Measurements from ENCODE around the gene CDC37.
A peak's percentile ranks its signal among the peaks of the same experiment; 100 is the strongest.
"Not testable (repeated sequence)": the region's sequence is repeated elsewhere in the genome, so short reads cannot be mapped to it uniquely, and the experiment has no call there.

The CDC37 gene

DNA sequence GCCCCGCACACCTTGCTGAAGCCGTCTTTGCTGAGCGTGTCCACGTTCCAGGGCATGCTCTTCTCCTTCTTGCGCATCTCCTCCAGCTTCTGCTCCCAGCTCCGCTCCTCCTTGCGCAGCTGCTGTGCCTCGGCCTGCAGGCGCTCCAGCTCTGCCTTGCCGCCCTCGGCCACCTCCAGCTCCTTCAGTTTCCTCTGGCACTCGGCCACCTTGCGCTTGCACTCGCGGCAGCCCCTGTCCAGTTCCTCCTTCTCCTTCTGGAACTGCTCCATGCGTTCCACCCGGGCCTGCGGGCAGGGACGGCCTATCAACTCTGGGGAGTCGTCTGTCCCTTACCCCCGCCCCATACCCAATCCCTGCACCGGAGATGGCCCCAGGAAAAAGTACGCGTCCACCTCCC is 7.4 kb downstream of the CDC37 start:
- in situ Hi-C loops (cut with MboI; ENCODE audit: low sequenced_read_pairs) = no loop called here
- Histone ChIP-seq H3K27me3 (ENCODE audit: low read depth) (no peaks in the 10 kb centered on the region), H3K4me1 (no peaks in the 10 kb centered on the region), H3K4me3 (no peak overlapping the region), H3K36me3 (replicated peaks) (peaks cover 63% of the 10 kb centered on the region), H3K9me3 (no peaks in the 10 kb centered on the region)
- no peak for DNase-seq (ENCODE audit: low spot score in 2 of 2)

DNA sequence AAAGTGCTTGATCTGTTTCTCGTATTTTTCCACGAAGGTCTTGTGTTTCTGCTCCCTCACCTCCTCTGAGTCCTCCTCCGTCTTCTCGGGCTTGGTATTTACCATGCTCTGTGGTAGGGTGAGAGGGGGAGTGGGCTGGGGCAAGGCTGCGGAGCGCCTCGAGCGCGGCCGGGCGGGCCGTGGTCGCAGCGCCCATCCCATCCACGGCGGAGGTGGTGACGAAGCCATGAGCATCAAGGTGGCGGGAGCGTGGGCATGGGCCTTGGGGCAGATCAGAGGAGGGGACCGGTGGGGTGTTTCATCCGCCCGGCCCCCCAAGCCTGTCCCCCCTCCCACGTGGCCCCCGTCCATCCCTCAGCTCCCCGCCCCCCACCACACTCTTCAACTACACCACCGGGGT is 7.9 kb downstream of the CDC37 start:
- in situ Hi-C loops (cut with MboI; ENCODE audit: low sequenced_read_pairs) = no loop called here
- Histone ChIP-seq H3K9me3 (no peaks in the 10 kb centered on the region), H3K4me3 (no peak overlapping the region), H3K27me3 (ENCODE audit: low read depth) (no peaks in the 10 kb centered on the region), H3K4me1 (no peaks in the 10 kb centered on the region), H3K36me3 (replicated peaks) (peaks cover 62% of the 10 kb centered on the region)
- no peak for DNase-seq (ENCODE audit: low spot score in 2 of 2)

DNA sequence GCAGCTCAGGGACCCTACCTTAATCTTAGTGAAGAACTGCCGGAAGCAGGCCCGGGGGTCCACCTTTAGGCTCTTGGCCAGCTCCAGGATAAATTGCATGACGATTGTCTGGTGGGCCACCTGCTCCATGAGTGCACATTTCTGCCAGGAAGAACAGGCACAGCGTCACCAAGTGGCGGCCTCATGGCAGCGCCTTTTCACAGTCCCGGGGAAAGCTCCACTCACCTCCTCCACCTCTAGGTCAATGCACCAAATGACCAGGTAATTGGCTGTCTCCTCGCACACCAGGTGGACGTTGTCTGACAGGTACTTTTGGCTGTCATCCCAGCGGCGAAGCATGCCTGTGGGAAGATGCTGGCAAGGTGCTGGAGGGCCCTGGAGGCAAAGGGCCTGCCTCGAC is 8.3 kb downstream of the CDC37 start:
- Histone ChIP-seq H3K27me3 (ENCODE audit: low read depth) (no peaks in the 10 kb centered on the region), H3K4me1 (no peaks in the 10 kb centered on the region), H3K9me3 (no peaks in the 10 kb centered on the region), H3K36me3 (replicated peaks) (peaks cover 61% of the 10 kb centered on the region), H3K4me3 (no peak overlapping the region)
- no peak for DNase-seq (ENCODE audit: low spot score in 2 of 2)
- in situ Hi-C loops (cut with MboI; ENCODE audit: low sequenced_read_pairs) = no loop called here

DNA sequence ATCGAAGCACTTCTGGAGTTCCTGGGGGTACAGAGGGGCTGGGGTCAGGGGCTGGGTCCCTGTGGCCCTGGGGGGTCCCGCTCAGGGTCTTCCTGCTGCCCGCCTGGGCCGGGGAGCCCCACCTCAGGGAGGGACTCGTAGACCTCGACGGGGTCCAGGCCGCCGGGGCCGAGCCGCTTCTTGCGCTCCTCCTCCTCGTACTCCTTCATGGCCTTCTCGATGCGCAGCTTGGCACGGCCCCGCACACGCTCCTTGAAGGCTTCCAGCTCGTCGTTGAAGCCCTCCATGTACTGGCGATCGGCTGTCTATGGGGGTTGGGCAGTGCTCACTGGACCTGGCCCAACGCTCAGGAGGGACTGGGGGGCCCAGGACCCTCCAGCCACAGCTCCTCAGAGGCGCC is 10.2 kb downstream of the CDC37 start:
- Histone ChIP-seq H3K36me3 (replicated peaks) (peaks cover 65% of the 10 kb centered on the region), H3K9me3 (no peaks in the 10 kb centered on the region)
- in situ Hi-C loops (cut with MboI; ENCODE audit: low sequenced_read_pairs) = no loop called here

DNA sequence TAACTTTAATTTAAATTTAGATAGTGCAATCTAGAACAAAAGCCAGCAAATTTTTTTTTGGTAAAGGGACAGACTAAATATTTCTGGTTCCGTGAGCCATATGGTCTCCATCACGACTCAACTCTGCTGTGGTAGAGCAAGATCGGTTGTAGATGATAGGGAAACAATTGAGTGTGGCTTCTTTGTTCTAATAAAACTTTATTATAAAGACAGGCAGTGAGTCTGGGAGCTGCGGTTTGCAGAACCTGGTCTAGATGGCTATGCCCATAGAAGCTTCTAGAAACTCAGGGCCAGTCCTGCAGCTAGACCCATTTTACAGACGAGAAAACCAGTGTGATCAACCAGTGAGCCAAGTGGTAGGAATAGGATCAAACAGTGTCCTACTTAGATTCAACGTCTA is 11.2 kb downstream of the CDC37 start:
- Histone ChIP-seq H3K27me3 (ENCODE audit: low read depth) (no peaks in the 10 kb centered on the region), H3K36me3 (replicated peaks) (peaks cover 65% of the 10 kb centered on the region), H3K4me1 (no peaks in the 10 kb centered on the region), H3K9me3 (no peaks in the 10 kb centered on the region), H3K4me3 (no peak overlapping the region)
- in situ Hi-C loops (cut with MboI; ENCODE audit: low sequenced_read_pairs) = no loop called here
- no peak for DNase-seq (ENCODE audit: low spot score in 2 of 2)

More for the DNA sequence above, 10.2 kb downstream of the CDC37 start:
- no peaks in the 10 kb centered on the region for H3K4me1 ChIP-seq
- no peak overlapping the region for H3K4me3 ChIP-seq
- no peak for DNase-seq (ENCODE audit: low spot score in 2 of 2)
- no peaks in the 10 kb centered on the region for H3K27me3 ChIP-seq (ENCODE audit: low read depth)

DNA sequence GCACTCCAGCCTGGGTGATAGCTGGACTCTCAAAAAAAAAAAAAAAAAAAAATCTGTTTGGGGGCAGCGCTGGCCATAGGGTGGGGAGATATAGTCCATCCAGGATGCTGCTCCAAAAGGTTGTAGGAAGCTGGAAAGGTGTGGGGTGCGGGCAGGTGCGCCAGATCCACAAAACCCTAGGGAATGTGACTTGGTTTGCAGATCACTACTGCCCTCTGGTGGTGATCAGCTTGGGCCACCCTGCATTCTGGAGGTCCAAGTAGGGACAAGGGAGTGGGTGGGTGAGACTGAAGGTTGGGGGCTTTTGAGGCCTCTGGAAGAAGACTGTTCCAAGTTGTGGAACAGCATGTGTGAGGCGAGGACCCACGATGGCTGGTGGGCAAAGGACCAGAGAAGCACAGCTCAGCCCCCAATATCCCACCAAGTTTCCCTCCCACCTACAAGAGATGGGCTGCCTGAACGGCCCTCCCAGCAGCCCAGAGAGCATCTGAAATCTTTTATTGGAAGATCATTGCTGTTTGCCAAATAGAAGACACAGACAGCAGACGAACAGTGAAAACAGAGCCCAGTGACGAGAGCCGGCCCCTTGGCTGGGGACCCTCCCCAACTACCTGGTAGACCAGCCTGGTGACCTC is 12.6 kb downstream of the CDC37 start:
- peaks cover 54% of the 10 kb centered on the region for H3K36me3 ChIP-seq (replicated peaks)
- no peaks in the 10 kb centered on the region for H3K9me3 ChIP-seq
- H3K4me1 ChIP-seq = no peaks in the 10 kb centered on the region
- in situ Hi-C loops (cut with MboI; ENCODE audit: low sequenced_read_pairs) = no loop called here
- peak; percentile 46 to 85 for DNase-seq (ENCODE audit: low spot score in 2 of 2)
- no peaks in the 10 kb centered on the region for H3K27me3 ChIP-seq (ENCODE audit: low read depth)
- no peak overlapping the region for H3K4me3 ChIP-seq

DNA sequence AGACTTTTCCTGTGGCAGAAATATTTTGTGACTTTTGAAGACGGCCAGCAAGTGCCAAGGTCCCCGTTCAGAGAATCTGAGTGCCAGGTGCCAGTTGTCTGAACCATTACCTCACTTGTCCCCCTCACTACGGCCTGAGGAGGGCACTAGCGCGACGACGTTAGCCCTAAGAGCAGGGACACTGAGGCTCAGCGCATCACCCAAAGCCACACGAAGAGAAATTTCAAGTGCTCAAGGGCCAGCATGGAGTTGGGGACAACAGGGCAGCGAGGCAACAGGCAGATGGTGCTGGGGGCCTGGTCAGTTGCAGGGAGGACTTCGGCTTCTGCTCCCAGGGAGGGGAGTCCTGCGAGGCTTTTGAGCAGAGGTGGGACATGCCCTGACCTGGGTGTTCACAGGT is 13.5 kb downstream of the CDC37 start:
- peak in 1 of 2 experiments; percentile 43 for DNase-seq (ENCODE audit: low spot score in 2 of 2)
- H3K36me3 ChIP-seq (replicated peaks) = peaks cover 48% of the 10 kb centered on the region
- H3K9me3 ChIP-seq = no peaks in the 10 kb centered on the region
- H3K27me3 ChIP-seq (ENCODE audit: low read depth) = no peaks in the 10 kb centered on the region
- H3K4me3 ChIP-seq = no peak overlapping the region
- in situ Hi-C loops (cut with MboI; ENCODE audit: low sequenced_read_pairs) = loop anchor here (5.0 to 10.0 kb wide), 2 partner anchors 118 to 465 kb away; partner anchors contain the start of gene ICAM1
- H3K4me1 ChIP-seq = no peaks in the 10 kb centered on the region

DNA sequence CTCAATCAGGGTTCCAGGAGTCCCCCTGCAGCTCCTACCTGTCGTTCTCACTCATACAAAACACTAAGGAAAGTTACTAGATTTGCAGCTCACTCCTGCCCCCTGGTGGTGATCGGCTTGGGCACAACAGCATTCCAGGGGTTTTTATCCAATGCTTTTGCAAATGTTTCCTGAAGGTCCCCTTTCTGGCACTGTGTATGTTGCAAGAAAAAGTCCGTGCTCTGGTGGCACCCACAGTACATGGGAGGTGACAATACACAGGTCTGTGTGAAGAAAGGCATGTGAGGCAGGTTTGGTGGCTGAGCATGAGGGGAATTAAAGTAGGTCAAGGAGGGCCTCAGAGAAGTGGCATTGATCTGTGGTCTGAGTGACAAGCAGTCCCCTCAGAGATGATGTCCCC is 14.4 kb downstream of the CDC37 start:
- no peak overlapping the region for H3K4me3 ChIP-seq
- no peaks in the 10 kb centered on the region for H3K4me1 ChIP-seq
- peaks cover 39% of the 10 kb centered on the region for H3K36me3 ChIP-seq (replicated peaks)
- peak; percentile 71 to 94 for DNase-seq (ENCODE audit: low spot score in 2 of 2)
- H3K9me3 ChIP-seq = no peaks in the 10 kb centered on the region
- in situ Hi-C loops (cut with MboI; ENCODE audit: low sequenced_read_pairs) = loop anchor here (5.0 to 10.0 kb wide), 2 partner anchors 117 to 464 kb away; partner anchors contain the start of gene ICAM1
- H3K27me3 ChIP-seq (ENCODE audit: low read depth) = no peaks in the 10 kb centered on the region

DNA sequence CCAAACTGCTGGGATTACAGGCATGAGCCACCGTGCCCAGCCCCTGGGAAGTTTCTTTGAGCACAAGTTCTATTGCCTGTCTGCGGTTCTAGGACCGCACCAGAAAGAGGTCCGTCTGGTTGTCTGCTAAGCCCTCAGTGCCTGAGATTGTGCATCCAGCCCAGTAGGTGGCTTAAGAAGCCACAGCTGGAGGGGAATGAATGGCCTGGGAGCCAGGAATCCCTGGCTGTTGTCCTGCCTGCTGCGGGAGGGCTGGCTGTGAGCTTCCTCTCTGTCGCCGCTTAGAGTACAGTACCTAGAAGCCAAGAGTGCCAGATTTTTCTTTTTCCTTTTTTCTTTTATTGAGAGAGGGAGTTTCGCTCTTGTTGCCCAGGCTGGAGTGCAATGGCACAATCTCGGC is 18.8 kb downstream of the CDC37 start:
- Histone ChIP-seq H3K36me3 (replicated peaks) (peaks cover under 1% of the 10 kb centered on the region; the same call in 1 of the 2 replicates), H3K9me3 (no peaks in the 10 kb centered on the region), H3K4me3 (no peak overlapping the region), H3K4me1 (0 out of 2 replicates have a peak, but pooled peaks cover 1% of the 10 kb centered on the region), H3K27me3 (ENCODE audit: low read depth) (no peaks in the 10 kb centered on the region)
- in situ Hi-C loops (cut with MboI; ENCODE audit: low sequenced_read_pairs) = loop anchor here (10.0 kb wide), 1 partner anchor 460 kb away; no protein-coding TSS in a partner anchor
- no peak for DNase-seq (ENCODE audit: low spot score in 2 of 2)

DNA sequence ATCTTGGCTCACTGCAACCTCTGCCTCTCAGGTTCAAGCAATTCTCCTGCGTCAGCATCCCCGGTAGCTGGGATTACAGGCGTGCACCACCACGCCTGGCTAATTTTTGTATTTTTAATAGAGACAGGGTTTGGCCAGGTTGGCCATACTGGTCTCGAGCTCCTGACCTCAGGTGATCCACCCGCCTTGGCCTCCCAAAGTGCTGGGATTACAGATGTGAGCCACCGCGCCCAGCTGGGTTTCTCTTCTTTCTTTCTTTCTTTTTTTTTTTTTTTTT is 20.2 kb downstream of the CDC37 start:
- not testable (repeated sequence) for H3K4me3 ChIP-seq; DNase-seq (ENCODE audit: low spot score in 2 of 2); H3K4me1 ChIP-seq; H3K9me3 ChIP-seq; H3K27me3 ChIP-seq (ENCODE audit: low read depth); H3K36me3 ChIP-seq (replicated peaks)
- in situ Hi-C loops (cut with MboI; ENCODE audit: low sequenced_read_pairs) = loop anchor here (10.0 kb wide), 1 partner anchor 458 kb away; no protein-coding TSS in a partner anchor

DNA sequence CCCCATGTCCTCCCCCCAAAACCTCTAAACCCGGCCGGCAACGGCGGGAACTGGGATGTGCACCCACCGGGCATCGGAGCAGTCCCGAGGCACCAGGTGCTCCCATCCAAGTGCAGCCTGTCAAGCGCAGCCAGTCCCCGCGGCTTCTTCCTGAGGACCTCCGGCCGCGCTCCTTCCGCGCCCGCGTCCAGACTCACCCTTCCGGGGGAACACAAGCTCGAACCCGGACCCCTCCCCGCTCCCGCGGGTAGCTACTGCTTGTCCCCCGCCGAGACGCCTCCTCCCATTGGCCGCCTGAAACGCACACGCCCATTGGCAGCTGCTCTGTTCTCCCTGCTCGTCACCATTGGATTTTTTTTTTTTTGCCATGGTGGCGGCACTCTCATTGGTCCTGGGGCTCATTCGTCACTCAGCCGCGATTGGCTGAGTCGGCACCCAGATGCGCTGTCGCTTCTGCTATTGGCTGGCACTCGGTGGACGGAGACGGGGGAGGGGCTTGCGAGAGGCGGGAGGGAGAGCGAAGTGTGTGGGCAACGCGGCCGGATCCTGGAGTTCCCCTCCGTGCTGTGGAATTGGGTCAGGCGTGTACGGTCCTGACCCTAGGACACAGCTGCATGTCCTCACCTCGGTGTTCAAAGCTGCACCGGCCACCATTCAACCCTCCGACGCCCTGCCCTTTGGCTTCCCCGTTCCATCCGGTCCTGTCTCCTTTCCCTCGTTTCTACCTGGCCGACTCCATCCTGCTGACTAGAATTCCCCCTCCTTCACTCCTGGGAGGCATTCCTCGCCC is 22.8 kb downstream of the CDC37 start, which contains the start of gene TYK2:
Gene TYK2 (minus strand): TSS at position 260 of the 790 bp plus-strand sequence. CDS start 2,166 bp downstream, outside the sequence.
- peaks cover 5% of the 10 kb centered on the region for H3K36me3 ChIP-seq (replicated peaks)
- peak; percentile 96 to 99 for DNase-seq (ENCODE audit: low spot score in 2 of 2)
- in situ Hi-C loops (cut with MboI; ENCODE audit: low sequenced_read_pairs) = loop anchor here (10.0 kb wide), 1 partner anchor 456 kb away; no protein-coding TSS in a partner anchor
- 0 out of 2 replicates have a peak, but pooled peaks cover 3% of the 10 kb centered on the region for H3K4me1 ChIP-seq
- H3K9me3 ChIP-seq = no peaks in the 10 kb centered on the region
- peak within 1 kb of the TSS; percentile 86 for H3K4me3 ChIP-seq
- no peaks in the 10 kb centered on the region for H3K27me3 ChIP-seq (ENCODE audit: low read depth)

DNA sequence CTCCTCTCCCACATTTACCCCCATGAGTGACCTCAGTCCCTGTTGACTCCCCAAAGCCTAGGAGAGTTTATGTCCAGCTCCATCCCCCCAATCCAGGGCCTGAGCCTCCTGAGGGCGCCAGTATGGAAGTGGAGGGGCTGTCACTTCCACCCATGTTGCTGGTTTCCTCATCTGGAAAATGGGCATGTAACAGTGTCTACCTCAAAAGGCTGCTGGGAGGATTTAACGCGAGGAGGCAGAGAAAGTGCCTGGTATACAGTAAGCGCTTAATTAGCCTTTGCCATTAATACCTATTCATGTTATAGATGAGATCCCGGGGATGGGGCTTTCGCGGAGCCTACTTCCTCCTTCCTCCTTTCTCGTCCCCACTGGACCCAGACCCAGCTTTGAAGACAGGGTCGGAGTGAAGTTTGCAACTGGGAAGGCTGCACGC is 23.4 kb downstream of the CDC37 start:
- DNase-seq (ENCODE audit: low spot score in 2 of 2) = no peak
- H3K4me1 ChIP-seq = 0 out of 2 replicates have a peak, but pooled peaks cover 3% of the 10 kb centered on the region
- H3K36me3 ChIP-seq (replicated peaks) = peaks cover 5% of the 10 kb centered on the region
- H3K9me3 ChIP-seq = no peaks in the 10 kb centered on the region
- in situ Hi-C loops (cut with MboI; ENCODE audit: low sequenced_read_pairs) = loop anchor here (10.0 kb wide), 1 partner anchor 455 kb away; no protein-coding TSS in a partner anchor
- H3K27me3 ChIP-seq (ENCODE audit: low read depth) = no peaks in the 10 kb centered on the region
- peak overlapping the region; percentile 86 for H3K4me3 ChIP-seq

DNA sequence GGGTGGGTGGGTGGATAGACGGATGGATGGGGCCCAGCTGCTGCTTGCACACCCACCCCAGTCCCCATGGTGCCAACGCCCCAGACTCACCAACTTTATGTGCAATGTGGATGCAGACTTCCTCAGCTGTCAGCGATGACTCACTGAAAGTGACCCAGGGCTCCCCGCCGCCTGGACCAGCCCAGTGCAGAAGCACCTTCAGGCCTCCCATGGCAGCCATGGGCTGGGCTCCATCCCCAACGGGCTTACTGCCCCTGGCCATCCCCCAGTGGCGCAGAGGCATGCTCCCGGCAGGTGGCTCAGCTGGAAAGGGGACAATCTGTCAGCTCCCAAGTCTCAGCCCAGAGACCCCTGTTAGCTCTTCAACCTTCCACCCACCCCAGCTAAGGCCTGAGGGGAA is 25.2 kb downstream of the CDC37 start:
- H3K4me3 ChIP-seq = no peak overlapping the region
- H3K4me1 ChIP-seq = 0 out of 2 replicates have a peak, but pooled peaks cover 3% of the 10 kb centered on the region
- in situ Hi-C loops (cut with MboI; ENCODE audit: low sequenced_read_pairs) = no loop called here
- DNase-seq (ENCODE audit: low spot score in 2 of 2) = no peak
- peaks cover 5% of the 10 kb centered on the region for H3K36me3 ChIP-seq (replicated peaks)
- no peaks in the 10 kb centered on the region for H3K9me3 ChIP-seq
- H3K27me3 ChIP-seq (ENCODE audit: low read depth) = no peaks in the 10 kb centered on the region

DNA sequence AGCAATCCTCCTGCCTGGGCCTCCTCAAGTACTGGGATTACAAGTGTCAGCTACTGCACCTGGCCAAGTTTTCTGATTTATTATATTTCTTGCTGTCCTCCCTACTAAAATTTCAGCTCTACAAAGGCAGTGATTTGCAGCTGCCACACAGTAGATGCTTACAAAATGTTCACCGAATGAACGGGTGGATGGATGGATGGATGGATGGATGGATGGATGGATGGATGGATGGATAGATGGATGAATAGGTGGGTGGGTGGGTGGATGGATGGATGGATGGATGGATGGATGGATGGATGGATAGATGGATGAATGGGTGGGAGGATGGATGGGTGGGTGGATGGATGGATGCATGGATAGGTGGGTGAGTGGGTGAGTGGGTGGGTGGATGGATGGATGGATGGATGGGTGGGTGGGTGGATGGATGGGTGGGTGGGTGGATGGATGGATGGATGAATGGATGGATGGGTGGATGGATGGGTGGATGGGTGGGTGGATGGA is 26.2 kb downstream of the CDC37 start:
- H3K36me3 ChIP-seq (replicated peaks); H3K4me3 ChIP-seq; H3K27me3 ChIP-seq (ENCODE audit: low read depth); in situ Hi-C loops (cut with MboI; ENCODE audit: low sequenced_read_pairs); DNase-seq (ENCODE audit: low spot score in 2 of 2); H3K4me1 ChIP-seq; H3K9me3 ChIP-seq: not testable (repeated sequence)

Measured in HAP-1 (cell line).